ENCODE data around the gene RRP36. TPM values are rescaled to one million over a fixed set of nuclear protein-coding genes. Genes with fewer than 3 reads are reported as not detected.
"Not testable (repeated sequence)": the region's sequence is repeated elsewhere in the genome, so short reads cannot be mapped to it uniquely, and the experiment has no call there.

The RRP36 gene
- total RNA-seq, 2 donors from 2014 or later = 40.0 to 40.1 TPM

GRCh38 chr6:43033496-43034189, 12.2 kb downstream of the RRP36 start:
- DNase-seq (ENCODE audit: low spot score) = no peak
- intact Hi-C loops (cut with DNase I) = no loop called here

DNA sequence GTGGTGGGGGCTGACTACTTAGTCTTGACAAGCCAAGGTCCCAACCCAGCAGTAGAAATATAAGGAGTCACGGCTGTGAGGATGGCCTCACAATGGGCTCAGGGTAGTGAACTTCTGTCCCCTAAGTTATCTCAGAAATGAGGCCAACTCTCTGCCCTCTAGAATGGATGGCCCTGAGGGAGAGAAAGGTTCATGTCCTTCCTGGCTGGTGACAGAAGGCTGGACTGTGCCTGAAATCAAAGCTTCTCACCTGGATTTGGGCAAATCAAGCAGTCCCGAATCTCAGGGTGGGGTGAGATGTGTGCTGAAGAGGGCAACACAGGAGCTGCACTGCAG, 12.7 kb downstream of the RRP36 start:
- no peak for DNase-seq (ENCODE audit: low spot score)
- intact Hi-C loops (cut with DNase I) = no loop called here

- intact Hi-C loops (cut with DNase I) = no loop called here
- no peak for DNase-seq (ENCODE audit: low spot score)
Observed at GRCh38 chr6:43035495-43036194, 14.2 kb downstream of the RRP36 start.

DNA sequence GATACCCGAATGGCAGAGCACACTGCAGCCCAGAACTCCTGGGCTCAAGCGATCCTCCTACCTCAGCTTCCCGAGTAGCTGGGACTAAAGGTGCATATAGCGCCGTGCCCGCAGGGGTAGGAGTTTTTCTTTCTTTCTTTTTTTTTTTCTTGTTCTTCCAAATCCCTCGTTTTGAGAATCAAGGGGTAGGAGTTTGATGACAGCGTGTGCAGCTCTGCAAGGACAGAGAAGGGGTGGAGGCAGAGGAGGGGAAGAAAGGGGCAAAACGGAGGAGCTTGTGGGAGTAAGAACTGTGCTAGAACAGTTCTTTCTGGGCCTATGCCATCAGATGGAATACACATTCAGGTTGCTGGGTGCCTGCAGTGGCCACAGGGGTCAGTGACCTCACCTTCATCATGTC, 15.3 kb downstream of the RRP36 start:
- intact Hi-C loops (cut with DNase I) = no loop called here
- DNase-seq (ENCODE audit: low spot score) = no peak

GRCh38 chr6:43037197-43037596, 15.8 kb downstream of the RRP36 start:
- intact Hi-C loops (cut with DNase I) = no loop called here
- no peak for DNase-seq (ENCODE audit: low spot score)

DNA sequence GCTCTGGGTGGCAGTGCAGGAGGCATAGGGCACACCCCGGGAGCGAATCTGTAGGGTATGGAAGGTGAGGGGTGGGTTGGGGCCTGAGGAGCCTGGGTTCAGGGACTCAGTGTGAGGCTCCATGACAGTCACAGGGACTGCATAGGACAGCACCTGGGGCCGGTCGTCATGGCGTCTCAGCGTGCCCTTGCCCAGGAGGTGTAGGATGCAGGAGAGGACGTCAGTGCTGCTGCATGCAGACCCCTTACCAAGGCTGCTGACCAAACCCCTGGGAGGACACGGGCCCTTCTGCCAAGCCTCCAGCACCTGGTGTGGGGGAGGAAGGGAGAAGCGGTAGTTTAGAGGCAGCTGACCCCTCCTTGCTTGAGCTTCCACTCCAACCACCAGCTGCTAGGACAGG, 16.3 kb downstream of the RRP36 start:
- DNase-seq (ENCODE audit: low spot score) = no peak
- intact Hi-C loops (cut with DNase I) = no loop called here

- no peak for DNase-seq (ENCODE audit: low spot score)
- intact Hi-C loops (cut with DNase I) = no loop called here
Observed at GRCh38 chr6:43038727-43039126, 17.3 kb downstream of the RRP36 start.

DNA sequence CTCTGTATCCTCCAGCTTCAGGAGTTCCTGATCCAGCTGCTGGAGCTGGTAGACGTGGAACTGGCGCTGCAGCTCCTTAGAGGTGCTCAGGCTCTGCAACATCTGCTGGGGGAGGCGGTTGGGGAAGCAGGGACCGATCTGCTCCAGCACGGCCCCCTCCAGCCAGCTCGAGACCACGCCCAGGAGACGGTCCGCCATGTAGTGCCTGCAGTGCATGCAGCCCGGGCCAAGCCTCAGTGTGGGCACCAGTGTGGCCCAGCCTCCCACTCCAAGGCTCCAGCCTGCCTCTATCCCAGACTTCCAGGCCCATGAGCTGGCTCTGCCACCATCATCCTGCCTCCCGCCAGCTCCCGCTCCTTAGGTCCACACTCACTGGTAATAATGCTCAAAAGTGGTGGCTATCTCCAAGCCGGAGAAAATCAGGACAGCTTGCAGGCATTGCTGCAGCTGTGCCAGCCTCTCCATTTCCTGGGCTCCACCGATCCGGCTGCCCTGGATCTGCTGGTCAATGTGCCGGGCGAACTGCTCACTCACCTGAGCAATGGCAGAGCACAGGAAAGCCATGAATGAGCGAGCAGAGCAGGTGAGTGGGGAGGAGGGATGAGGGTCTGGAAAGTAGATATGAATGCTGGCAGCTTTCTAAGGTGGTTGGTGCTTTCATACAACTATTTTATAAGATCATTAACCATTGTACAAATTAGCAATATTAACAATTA, 19.3 kb downstream of the RRP36 start:
- intact Hi-C loops (cut with DNase I) = no loop called here
- no peak for DNase-seq (ENCODE audit: low spot score)

DNA sequence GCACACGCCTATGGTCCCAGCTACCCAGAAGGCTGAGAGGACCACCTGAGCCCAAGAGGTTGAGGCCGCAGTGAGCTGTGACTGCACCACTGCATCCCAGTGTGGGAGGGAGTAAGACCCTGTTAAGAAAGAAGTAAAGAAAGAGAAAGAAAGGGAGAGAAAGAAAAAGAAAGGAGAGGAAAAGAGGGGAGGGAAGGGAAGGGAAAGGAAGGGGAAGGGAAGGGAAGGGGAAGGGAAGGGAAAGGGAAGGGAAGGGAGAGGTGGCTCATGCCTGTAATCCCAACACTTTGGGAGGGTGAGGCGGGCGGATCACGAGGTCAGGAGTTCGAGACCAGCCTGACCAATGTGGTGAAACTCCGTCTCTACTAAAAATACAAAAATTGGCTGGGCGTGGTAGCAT, 20.1 kb downstream of the RRP36 start:
- intact Hi-C loops (cut with DNase I); DNase-seq (ENCODE audit: low spot score): not testable (repeated sequence)

DNA sequence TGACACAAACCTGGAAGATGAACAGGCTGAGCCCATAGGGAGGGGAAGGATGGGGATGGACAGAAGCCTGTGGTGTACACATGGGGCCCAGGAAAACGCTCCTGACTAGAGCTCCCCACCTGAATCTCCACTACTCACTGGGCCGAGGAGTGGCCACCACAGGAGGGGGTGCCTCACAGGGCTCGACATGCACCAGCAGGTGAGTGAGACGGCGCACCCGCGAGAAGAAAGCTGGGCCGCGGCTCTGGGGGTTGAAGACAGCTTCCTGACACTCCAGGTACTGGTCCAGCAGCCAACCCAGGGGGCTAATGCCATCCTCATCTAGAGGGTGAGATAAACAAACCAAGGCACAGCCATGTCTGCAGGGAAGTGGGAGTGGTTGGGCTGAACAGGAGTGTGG, 21.9 kb downstream of the RRP36 start:
- DNase-seq (ENCODE audit: low spot score) = no peak
- intact Hi-C loops (cut with DNase I) = no loop called here

GRCh38 chr6:43045371-43045930, 24.0 kb downstream of the RRP36 start:
- intact Hi-C loops (cut with DNase I) = no loop called here
- DNase-seq (ENCODE audit: low spot score) = no peak

DNA sequence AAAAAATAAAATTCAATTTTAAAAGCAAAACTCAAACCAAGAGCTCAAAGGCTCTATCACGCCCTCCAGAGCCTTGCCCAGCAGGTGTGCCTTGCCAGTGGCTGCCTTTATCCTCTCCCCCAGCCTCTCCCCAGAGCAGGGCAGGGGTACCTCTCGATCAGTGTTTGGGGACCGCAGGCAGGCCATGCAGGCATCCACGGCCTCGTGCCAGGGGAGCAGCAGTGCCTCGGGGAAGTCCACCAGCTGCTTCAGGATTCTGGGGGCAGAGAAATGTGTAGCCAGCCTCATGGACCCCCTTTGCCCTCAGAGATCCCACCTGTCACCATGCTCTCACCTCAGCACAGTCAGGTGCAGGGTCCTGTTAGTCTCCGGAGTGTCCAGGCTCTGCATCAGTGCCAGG, 26.6 kb downstream of the RRP36 start:
- DNase-seq (ENCODE audit: low spot score) = no peak
- intact Hi-C loops (cut with DNase I) = no loop called here

DNA sequence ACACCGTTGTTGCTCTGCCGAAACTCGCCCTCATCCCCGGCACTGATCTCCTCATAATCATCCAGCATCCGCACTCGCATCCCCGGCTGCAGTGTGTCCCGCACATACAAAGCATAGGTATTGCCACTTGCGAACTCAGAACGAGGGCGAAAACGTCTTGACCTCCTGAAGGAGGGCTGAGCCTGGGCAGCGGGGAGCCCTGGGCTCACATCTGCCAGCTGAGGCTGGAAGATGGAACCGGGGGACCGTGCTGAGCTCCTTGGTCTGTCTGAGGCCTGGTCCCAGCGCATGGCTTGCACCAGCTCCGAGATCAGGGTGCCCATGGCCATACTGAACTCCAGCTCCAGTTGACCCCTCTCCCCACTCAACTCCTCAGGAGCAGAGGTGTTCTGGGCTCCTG, 29.6 kb downstream of the RRP36 start:
- intact Hi-C loops (cut with DNase I) = no loop called here
- no peak for DNase-seq (ENCODE audit: low spot score)

DNA sequence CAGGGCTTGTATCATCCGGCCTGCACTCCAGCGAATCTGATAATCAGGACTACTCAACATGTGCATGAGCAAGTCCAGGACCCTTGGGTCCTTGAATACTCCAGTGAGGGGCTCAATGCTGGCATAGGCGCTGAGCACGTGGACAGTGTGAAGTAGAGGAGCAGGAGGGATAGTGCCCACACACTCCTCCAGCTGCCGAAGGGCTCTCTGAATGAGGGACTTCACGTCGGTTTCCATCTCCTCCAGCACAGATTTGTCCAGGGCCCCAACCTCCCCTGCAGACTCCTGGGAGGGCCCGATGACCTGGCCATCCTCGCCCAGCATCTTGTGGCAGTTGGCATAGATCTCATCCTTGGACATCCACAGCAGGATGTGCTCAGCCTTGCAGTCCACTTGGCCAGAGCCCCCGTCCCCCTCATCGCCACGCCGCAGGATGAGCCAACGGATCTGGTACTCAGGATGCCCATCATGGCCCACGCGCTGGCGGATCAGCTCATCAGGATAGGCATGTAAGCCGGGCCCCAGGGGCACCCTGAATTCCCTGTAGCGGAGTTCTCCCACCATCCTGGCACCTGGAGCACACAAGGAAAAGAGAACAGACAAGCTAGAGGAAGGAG, 30.9 kb downstream of the RRP36 start:
- intact Hi-C loops (cut with DNase I) = no loop called here
- DNase-seq (ENCODE audit: low spot score) = no peak

DNA sequence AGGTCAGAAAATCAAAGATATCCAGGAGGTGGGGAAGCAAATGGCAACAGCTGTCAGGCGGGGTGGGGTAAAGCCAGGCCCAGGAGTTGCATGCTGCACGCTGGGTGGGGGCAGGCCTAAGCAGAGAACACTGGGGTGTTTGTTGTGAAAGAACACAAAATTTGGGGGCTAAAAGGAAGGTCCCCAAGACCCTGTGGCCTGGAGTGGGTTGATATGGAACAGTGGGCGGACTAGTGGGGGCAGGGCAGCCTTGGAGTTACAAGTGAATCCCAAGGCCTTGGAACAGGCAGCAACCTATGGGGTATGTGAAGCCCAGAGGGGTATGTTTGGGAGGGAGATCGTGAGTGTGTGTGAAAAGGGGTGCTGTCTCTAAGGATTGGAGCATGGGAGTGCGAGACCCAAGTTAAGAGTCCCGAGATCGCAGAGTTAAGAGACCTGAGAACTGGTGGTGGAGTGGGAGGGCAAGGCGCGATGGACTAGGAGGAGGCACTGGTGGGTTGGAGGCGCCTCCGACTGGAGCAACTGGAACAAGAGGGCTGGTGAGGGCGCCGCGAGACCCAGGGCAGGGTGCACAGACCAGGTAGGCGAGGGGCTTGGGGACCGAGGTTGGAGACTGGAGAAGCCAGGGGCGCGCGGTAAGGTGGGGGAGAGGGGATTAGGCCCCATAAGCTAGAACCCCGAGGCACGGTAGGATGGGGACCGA, 31.6 kb downstream of the RRP36 start:
- intact Hi-C loops (cut with DNase I) = no loop called here
- no peak for DNase-seq (ENCODE audit: low spot score)

GRCh38 chr6:43053545-43054205, 32.3 kb downstream of the RRP36 start, which contains the start of gene CUL7:
CUL7 (minus strand) TSS chr6:43053851; CDS start chr6:43052788, 1,063 bp downstream.
- intact Hi-C loops (cut with DNase I) = no loop called here

DNA sequence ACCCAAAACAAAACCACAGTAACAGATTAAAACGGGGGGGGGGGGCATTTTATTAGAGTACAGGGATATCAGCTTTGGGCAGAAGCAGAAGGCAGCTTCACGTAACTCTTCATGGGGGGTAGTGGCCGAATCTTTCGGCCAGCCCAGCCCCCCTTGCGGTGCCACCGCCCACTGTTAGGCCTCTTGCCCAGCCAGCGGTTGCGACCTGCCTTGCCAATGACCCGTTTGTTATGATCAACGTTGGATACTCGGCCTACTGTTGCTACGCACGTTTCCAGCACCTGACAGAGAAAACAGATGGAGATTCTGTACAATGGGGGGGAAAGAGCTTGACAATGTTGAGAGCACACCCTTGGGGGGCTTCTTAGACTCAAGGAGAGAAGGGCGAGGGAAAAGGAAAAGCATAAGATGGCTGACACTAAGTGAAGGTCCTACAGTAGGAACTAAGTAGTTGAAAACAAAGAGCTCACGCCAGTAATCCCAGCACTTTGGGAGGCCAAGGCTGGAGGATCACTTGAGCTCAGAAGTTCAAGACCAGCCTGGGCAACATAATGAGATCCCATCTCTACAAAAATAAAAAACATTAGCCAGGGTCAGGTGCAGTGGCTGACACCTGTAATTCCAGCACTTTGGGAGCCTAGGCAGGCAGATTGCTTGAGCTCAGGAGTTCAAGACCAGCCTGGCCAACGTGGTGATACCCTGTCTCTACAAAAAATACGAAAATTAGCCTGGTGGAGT, 33.0 kb downstream of the RRP36 start:
- no peak for DNase-seq (ENCODE audit: low spot score)
- intact Hi-C loops (cut with DNase I) = no loop called here

More at GRCh38 chr6:43053545-43054205, 32.3 kb downstream of the RRP36 start, which contains the start of gene CUL7:
- DNase-seq (ENCODE audit: low spot score) = peak; percentile 98

DNA sequence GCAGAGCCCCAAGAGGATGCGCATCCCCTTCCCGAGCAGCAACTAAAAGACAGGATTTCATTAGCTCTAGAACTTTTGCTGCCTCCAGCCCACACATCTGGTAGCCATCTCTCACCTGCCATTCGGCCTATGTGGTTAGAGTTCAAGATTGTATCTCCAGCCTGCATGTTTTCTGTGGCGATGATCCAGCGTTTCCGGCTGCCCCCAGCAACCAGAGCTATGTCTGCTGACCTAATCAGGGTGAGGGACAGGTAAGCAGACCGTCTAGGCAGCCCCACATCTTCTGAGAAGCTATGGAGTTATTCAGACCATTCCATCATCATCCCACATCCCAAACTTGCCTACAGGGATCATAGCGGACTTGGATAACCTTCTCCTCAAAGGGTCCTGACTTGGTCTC, 34.5 kb downstream of the RRP36 start:
- intact Hi-C loops (cut with DNase I) = no loop called here
- DNase-seq (ENCODE audit: low spot score) = no peak

Data from posterior vena cava (tissue), 2 donors.